ENCODE data around the gene NKIRAS1.
"Not testable (repeated sequence)": the region's sequence is repeated elsewhere in the genome, so short reads cannot be mapped to it uniquely, and the experiment has no call there.

NKIRAS1 gene

DNA sequence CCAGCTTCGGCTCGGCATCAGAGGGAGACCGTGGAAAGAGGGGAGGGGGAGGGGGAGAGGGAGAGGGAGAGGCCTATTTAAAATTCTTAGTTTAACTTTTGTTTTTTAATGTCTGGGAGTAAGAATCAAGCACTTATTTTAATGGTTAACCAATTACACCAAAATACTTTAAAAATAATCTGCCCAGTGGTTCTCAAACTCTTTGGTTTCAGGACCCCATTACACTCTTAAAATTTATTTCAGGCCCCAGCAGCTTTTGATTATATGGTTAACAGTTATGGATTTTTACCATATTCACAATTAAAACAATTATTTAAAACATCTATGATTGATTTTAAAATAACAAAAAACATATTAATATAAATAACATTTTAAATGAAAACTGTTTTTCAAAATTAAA, 44.5 kb downstream of the NKIRAS1 start:
- H3K36me3 ChIP-seq (ENCODE audit: insufficient read depth, low read length) = no peaks in the 10 kb centered on the region
- peaks cover 37% of the 10 kb centered on the region for H3K79me2 ChIP-seq (ENCODE audit: insufficient read depth, low read length)
- H3K4me3 ChIP-seq (ENCODE audit: low read depth in 1 of 2, low read length in 2 of 2) = no peak overlapping the region
- no peak overlapping the region for H3K9ac ChIP-seq (ENCODE audit: low read depth, low read length)
- H3K4me2 ChIP-seq (ENCODE audit: insufficient read depth, low read length) = no peak overlapping the region
- no peak for ATAC-seq (ENCODE audit: insufficient read depth, low read depth)
- H3K27me3 ChIP-seq (ENCODE audit: insufficient read depth, low read length, poor library complexity) = no peaks in the 10 kb centered on the region
- H3K27ac ChIP-seq (ENCODE audit: low read length) = no peak overlapping the region
- no peak for TF ChIP-seq EZH2 (IDR thresholded peaks at IDR 0.05; ENCODE audit: borderline replicate concordance, low read depth, low read length, severe bottlenecking)
- no peak for TF ChIP-seq CTCF (IDR thresholded peaks at IDR 0.05; ENCODE audit: borderline replicate concordance, extremely low read depth, low read length, poor library complexity, severe bottlenecking)
- DNase-seq = no peak
- H3K9me3 ChIP-seq (ENCODE audit: insufficient read depth, low read length, severe bottlenecking) = no peaks in the 10 kb centered on the region
- H3K4me1 ChIP-seq (ENCODE audit: insufficient read depth, low read length) = no peaks in the 10 kb centered on the region
- no peak overlapping the region for H2AFZ ChIP-seq (ENCODE audit: low read depth, low read length)
- H4K20me1 ChIP-seq (ENCODE audit: insufficient read depth, low read length) = peaks cover 21% of the 10 kb centered on the region

GRCh38 chr3:23871361-23871760, 45.4 kb downstream of the NKIRAS1 start:
- H3K9me3 ChIP-seq (ENCODE audit: insufficient read depth, low read length, severe bottlenecking); H3K4me1 ChIP-seq (ENCODE audit: insufficient read depth, low read length); H3K4me2 ChIP-seq (ENCODE audit: insufficient read depth, low read length); H3K9ac ChIP-seq (ENCODE audit: low read depth, low read length); H3K4me3 ChIP-seq (ENCODE audit: low read depth in 1 of 2, low read length in 2 of 2); H3K27ac ChIP-seq (ENCODE audit: low read length); H3K36me3 ChIP-seq (ENCODE audit: insufficient read depth, low read length); ATAC-seq (ENCODE audit: insufficient read depth, low read depth); H3K27me3 ChIP-seq (ENCODE audit: insufficient read depth, low read length, poor library complexity); H2AFZ ChIP-seq (ENCODE audit: low read depth, low read length); DNase-seq: not testable (repeated sequence)
- Histone ChIP-seq H3K79me2 (ENCODE audit: insufficient read depth, low read length) (peaks cover 28% of the 10 kb centered on the region), H4K20me1 (ENCODE audit: insufficient read depth, low read length) (peaks cover 15% of the 10 kb centered on the region; the same call in 1 of the 2 replicates)

GRCh38 chr3:23870663-23871043, 46.1 kb downstream of the NKIRAS1 start:
- not testable (repeated sequence) for H2AFZ ChIP-seq (ENCODE audit: low read depth, low read length); H3K27me3 ChIP-seq (ENCODE audit: insufficient read depth, low read length, poor library complexity); H3K4me2 ChIP-seq (ENCODE audit: insufficient read depth, low read length); H3K9me3 ChIP-seq (ENCODE audit: insufficient read depth, low read length, severe bottlenecking); H3K9ac ChIP-seq (ENCODE audit: low read depth, low read length); H3K27ac ChIP-seq (ENCODE audit: low read length); H3K36me3 ChIP-seq (ENCODE audit: insufficient read depth, low read length); H3K4me3 ChIP-seq (ENCODE audit: low read depth in 1 of 2, low read length in 2 of 2); DNase-seq; ATAC-seq (ENCODE audit: insufficient read depth, low read depth); H3K4me1 ChIP-seq (ENCODE audit: insufficient read depth, low read length)
- peaks cover 22% of the 10 kb centered on the region; the same call in 1 of the 2 replicates for H4K20me1 ChIP-seq (ENCODE audit: insufficient read depth, low read length)
- peaks cover 29% of the 10 kb centered on the region for H3K79me2 ChIP-seq (ENCODE audit: insufficient read depth, low read length)

GRCh38 chr3:23869977-23870662, 46.7 kb downstream of the NKIRAS1 start:
- H4K20me1 ChIP-seq (ENCODE audit: insufficient read depth, low read length) = peaks cover 24% of the 10 kb centered on the region
- ATAC-seq (ENCODE audit: insufficient read depth, low read depth) (peak; percentile 74), DNase-seq (no peak)
- no peak overlapping the region for H3K9ac ChIP-seq (ENCODE audit: low read depth, low read length)
- H3K4me3 ChIP-seq (ENCODE audit: low read depth in 1 of 2, low read length in 2 of 2) = no peak overlapping the region
- TF ChIP-seq CTCF (IDR thresholded peaks at IDR 0.05; ENCODE audit: borderline replicate concordance, extremely low read depth, low read length, poor library complexity, severe bottlenecking) = no peak
- no peak for TF ChIP-seq EZH2 (IDR thresholded peaks at IDR 0.05; ENCODE audit: borderline replicate concordance, low read depth, low read length, severe bottlenecking)
- no peak overlapping the region for H3K27ac ChIP-seq (ENCODE audit: low read length)
- H3K4me2 ChIP-seq (ENCODE audit: insufficient read depth, low read length) = no peak overlapping the region
- H3K9me3 ChIP-seq (ENCODE audit: insufficient read depth, low read length, severe bottlenecking) = no peaks in the 10 kb centered on the region
- no peak overlapping the region for H2AFZ ChIP-seq (ENCODE audit: low read depth, low read length)
- peaks cover 34% of the 10 kb centered on the region for H3K79me2 ChIP-seq (ENCODE audit: insufficient read depth, low read length)
- no peaks in the 10 kb centered on the region for H3K36me3 ChIP-seq (ENCODE audit: insufficient read depth, low read length)
- no peaks in the 10 kb centered on the region for H3K4me1 ChIP-seq (ENCODE audit: insufficient read depth, low read length)
- H3K27me3 ChIP-seq (ENCODE audit: insufficient read depth, low read length, poor library complexity) = no peaks in the 10 kb centered on the region
